ENCODE data around the gene RPA4.

The RPA4 gene

GRCh38 chrX:96919672-96920071 is 36.0 kb downstream of the RPA4 start:
- TF ChIP-seq, protein P1, sequence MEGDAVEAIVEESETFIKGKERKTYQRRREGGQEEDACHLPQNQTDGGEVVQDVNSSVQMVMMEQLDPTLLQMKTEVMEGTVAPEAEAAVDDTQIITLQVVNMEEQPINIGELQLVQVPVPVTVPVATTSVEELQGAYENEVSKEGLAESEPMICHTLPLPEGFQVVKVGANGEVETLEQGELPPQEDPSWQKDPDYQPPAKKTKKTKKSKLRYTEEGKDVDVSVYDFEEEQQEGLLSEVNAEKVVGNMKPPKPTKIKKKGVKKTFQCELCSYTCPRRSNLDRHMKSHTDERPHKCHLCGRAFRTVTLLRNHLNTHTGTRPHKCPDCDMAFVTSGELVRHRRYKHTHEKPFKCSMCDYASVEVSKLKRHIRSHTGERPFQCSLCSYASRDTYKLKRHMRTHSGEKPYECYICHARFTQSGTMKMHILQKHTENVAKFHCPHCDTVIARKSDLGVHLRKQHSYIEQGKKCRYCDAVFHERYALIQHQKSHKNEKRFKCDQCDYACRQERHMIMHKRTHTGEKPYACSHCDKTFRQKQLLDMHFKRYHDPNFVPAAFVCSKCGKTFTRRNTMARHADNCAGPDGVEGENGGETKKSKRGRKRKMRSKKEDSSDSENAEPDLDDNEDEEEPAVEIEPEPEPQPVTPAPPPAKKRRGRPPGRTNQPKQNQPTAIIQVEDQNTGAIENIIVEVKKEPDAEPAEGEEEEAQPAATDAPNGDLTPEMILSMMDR (IDR thresholded peaks at IDR 0.05; ENCODE audit: low read depth, low read length, missing control alignments), result no peak
- H3K36me3 ChIP-seq (replicated peaks), result no peaks in the 10 kb centered on the region
- no peak overlapping the region for H3K4me3 ChIP-seq (ENCODE audit: low read depth, low read length)
- no peak for DNase-seq
- H3K27me3 ChIP-seq (replicated peaks), result no peaks in the 10 kb centered on the region
- in situ Hi-C loops (cut with HindIII; ENCODE audit: low pct_ligation_motif_present, low sequenced_read_pairs), result no loop called here
- H3K27ac ChIP-seq, result no peak overlapping the region

DNA sequence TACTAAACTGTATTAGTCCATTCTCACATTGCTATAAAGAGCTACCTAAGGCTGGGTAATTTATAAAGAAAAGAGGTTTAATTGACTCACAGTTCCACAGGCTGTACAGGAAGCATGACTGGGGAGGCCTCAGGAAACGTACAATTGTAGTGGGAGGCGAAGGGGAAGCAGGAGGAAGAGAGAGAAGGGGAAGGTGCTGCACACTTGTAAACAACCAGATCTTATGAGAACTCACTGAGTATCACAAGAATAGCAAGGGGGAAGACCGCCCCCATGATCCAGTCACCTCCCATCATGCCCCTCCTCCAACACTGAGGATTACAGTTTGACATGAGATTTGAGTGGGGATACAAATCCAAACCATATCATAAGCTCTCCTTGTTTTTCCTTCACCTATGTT is 40.9 kb downstream of the RPA4 start:
- no peak for DNase-seq
- in situ Hi-C loops (cut with HindIII; ENCODE audit: low pct_ligation_motif_present, low sequenced_read_pairs), result no loop called here
- TF ChIP-seq, protein P1 (IDR thresholded peaks at IDR 0.05; ENCODE audit: low read depth, low read length, missing control alignments), result no peak
- no peaks in the 10 kb centered on the region for H3K36me3 ChIP-seq (replicated peaks)
- H3K27me3 ChIP-seq (replicated peaks), result no peaks in the 10 kb centered on the region
- no peak overlapping the region for H3K4me3 ChIP-seq (ENCODE audit: low read depth, low read length)
- no peak overlapping the region for H3K27ac ChIP-seq

- no peak for DNase-seq
- Histone ChIP-seq H3K27ac (no peak overlapping the region), H3K27me3 (replicated peaks) (no peaks in the 10 kb centered on the region), H3K4me3 (ENCODE audit: low read depth, low read length) (no peak overlapping the region), H3K36me3 (replicated peaks) (no peaks in the 10 kb centered on the region)
- TF ChIP-seq, protein P1 (IDR thresholded peaks at IDR 0.05; ENCODE audit: low read depth, low read length, missing control alignments), result no peak
- in situ Hi-C loops (cut with HindIII; ENCODE audit: low pct_ligation_motif_present, low sequenced_read_pairs), result no loop called here
Observed at GRCh38 chrX:96929036-96929435, 45.3 kb downstream of the RPA4 start.
